ENCODE data around the gene HSPA12B. TPM values are rescaled to one million over a fixed set of nuclear protein-coding genes. Genes with fewer than 3 reads are reported as not detected.

HSPA12B gene
- total and polyA plus RNA-seq, 2 of the 4 experiments (the other 2 are of a cell fraction) = not detected

GRCh38 chr20:3797226-3797545 lies 64.7 kb downstream of the HSPA12B start (continued):
- TF ChIP-seq MAFK (IDR thresholded peaks at IDR 0.05; ENCODE audit: low read depth, low read length) = no peak
- no peak for TF ChIP-seq USF2 (IDR thresholded peaks at IDR 0.05; ENCODE audit: low read depth, low read length)

GRCh38 chr20:3797592-3798372 lies 65.3 kb downstream of the HSPA12B start:
- Histone ChIP-seq H3K4me3 (ENCODE audit: insufficient read depth, low read depth, low read length) (peak overlapping the region; percentile 82), H4K20me1 (ENCODE audit: insufficient read depth, low read length) (no peaks in the 10 kb centered on the region), H3K14ac (replicated peaks; ENCODE audit: low read depth, low read length) (0 out of 2 replicates have a peak overlapping the region, but pooled peaks have one; percentile 43), H3K27ac (ENCODE audit: insufficient read depth, low read length) (peak overlapping the region; percentile 86), H3K56ac (ENCODE audit: extremely low read depth, insufficient read depth, low read length) (peak overlapping the region; percentile 56; the same call in 1 of the 2 replicates), H2AK5ac (ENCODE audit: low read depth, low read length) (peak overlapping the region; percentile 69), H3K79me1 (ENCODE audit: low read depth in 1 of 2, low read length in 2 of 2) (peaks cover 36 to 75% of the 10 kb centered on the region in 2 experiments), H2BK120ac (ENCODE audit: low read depth, low read length) (peak overlapping the region; percentile 74), H4K5ac (ENCODE audit: low read depth, low read length) (0 out of 2 replicates have a peak overlapping the region, but pooled peaks have one; percentile 4), H3K4ac (ENCODE audit: low read depth, low read length) (peak overlapping the region; percentile 74), H3K27me3 (ENCODE audit: control insufficient read depth, insufficient read depth, low read length) (no peaks in the 10 kb centered on the region), H2BK15ac (ENCODE audit: low read depth, low read length) (0 out of 3 replicates have a peak overlapping the region, but pooled peaks have one; percentile 41), H3K9me3 (ENCODE audit: control insufficient read depth, insufficient read depth, low read length) (no peaks in the 10 kb centered on the region), H2AFZ (replicated peaks; ENCODE audit: low read length, poor library complexity) (no peak overlapping the region), H3K4me1 (ENCODE audit: control insufficient read depth, insufficient read depth, low read length) (peaks cover 26% of the 10 kb centered on the region), H2AK9ac (replicated peaks; ENCODE audit: low read depth, low read length, poor library complexity) (peak overlapping the region; percentile 95), H3K9me1 (ENCODE audit: insufficient read depth, low read length) (peaks cover 22% of the 10 kb centered on the region), H3K36me3 (ENCODE audit: control insufficient read depth, insufficient read depth, low read length) (peaks cover 37% of the 10 kb centered on the region), H2BK20ac (ENCODE audit: low read depth, low read length) (peak overlapping the region; percentile 38; the same call in 1 of the 2 replicates), H3K9ac (ENCODE audit: low read depth, low read length) (peak overlapping the region; percentile 87), H2BK5ac (ENCODE audit: low read depth, low read length, poor library complexity, severe bottlenecking) (peak overlapping the region; percentile 68), H3K4me2 (ENCODE audit: low read depth, low read length) (peak overlapping the region; percentile 76), H4K91ac (ENCODE audit: insufficient read depth, low read depth, low read length) (peak overlapping the region; percentile 63), H3K18ac (ENCODE audit: low read depth, low read length) (0 out of 2 replicates have a peak overlapping the region, but pooled peaks have one; percentile 8), H4K8ac (ENCODE audit: low read depth in 2 of 2, low read length in 2 of 2) (peak overlapping the region; percentile 44 to 85; a peak in 3 of 4 replicates), H3K23ac (ENCODE audit: low read depth, low read length) (peak overlapping the region; percentile 80; the same call in 1 of the 2 replicates)
- no CpG with 5 or more reads among the region's 19 CpGs for WGBS, 2 experiments (ENCODE audit: extremely low coverage in 2 of 2, insufficient read length in 1 of 2)
- ChIA-PET CTCF (no interaction called here), POLR2A (ENCODE audit: unreplicated experiment) (interaction anchor here (0.5 to 0.7 kb wide), 3 partner anchors 42 to 96 kb away, joined by 3 to 12 read pairs (median 7); no protein-coding TSS in a partner anchor)
- intact Hi-C loops (cut with micrococcal nuclease) = loop anchor here (2.0 kb wide), 1 partner anchor 15 kb away; no protein-coding TSS in a partner anchor
- dilution Hi-C loops (cut with HindIII; ENCODE audit: low sequenced_read_pairs, unreplicated experiment) = no loop called here
- TF ChIP-seq MAFK (IDR thresholded peaks at IDR 0.05; ENCODE audit: low read depth, low read length) (peak; percentile 90), CTCF (conservative IDR thresholded peaks at IDR 0.05; ENCODE audit: low read depth, low read length) (no peak)
- no TSS peak for BruUV-seq (replicated peaks)
- peak; percentile 67 for DNase-seq
- ATAC-seq (ENCODE audit: low read depth) = no peak
- in situ Hi-C loops (cut with MboI; ENCODE audit: low sequenced_read_pairs) = no loop called here

Measured in IMR-90 (cell line).